GM21723 (cell line): Measurements from ENCODE around the gene NOP10.
"Not testable (repeated sequence)": the region's sequence is repeated elsewhere in the genome, so short reads cannot be mapped to it uniquely, and the experiment has no call there.

Source experiments
- ATAC-seq: cut with Tn5 transposase; IDR thresholded peaks from one replicate; pipeline ENCODE4 v1.9.1; 2021; ENCODE audit warnings: mild to moderate bottlenecking, moderate library complexity; ENCODE audit not compliant: unreplicated experiment

Gene NOP10

DNA sequence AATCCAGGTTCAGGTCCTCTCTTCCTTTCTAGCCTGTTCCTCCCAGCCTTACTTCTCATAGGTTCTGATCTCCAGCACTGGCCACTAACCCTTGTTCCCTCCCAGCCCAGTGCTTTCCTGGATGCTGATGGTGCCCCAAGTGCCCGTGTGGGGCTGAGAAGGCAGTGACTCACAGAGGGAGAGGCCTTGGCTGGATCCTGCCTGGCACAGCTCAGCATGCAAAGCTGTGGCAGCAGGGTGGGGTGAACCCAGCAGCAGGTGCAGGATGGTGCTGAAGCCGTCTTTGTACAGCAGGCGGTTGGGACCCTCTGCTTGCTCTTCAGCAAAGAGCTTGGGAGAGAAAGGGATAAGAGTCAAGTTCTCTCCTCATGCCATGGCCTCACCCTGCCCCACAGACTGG lies 16.5 kb upstream of the NOP10 start:
- no peak for ATAC-seq

DNA sequence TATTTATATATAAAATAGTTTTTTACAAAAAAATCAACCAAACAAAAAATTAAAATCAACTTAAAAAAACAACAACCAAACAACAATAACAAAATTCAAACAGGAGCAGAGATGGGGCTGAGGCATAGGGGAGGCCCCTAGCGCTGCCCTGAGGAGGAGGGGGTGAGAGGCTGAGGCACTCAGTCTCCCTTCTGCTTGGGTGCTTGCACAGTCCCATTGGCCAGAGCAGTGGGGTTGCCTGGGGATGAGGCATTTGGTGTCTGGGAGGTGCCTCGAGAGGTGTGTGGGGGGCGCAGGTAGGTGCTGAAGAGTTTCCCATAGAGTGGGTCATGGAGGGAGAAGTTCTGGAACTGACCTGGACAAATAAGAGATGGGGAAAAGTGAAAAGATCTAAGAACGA lies 16.0 kb upstream of the NOP10 start:
- no peak for ATAC-seq

DNA sequence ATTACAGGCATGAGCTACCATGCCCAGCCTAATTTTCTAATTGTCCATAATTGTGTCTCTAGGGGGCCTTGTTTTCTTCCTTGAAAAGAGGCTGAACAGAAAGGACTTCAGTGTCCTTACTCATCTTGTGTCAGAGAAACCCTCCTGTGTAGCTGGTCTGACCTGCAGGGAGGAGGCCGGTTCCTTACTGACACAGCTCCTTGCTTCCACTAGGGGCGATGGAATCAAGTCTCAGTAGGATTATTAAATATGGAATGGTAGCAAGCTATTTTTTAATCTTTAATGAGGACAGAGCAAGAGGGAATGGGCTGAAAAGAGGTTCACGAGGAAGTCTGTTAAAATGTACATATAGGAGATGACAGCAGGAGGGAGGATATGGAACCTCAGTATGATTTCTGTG lies 15.4 kb upstream of the NOP10 start:
- ATAC-seq = no peak

DNA sequence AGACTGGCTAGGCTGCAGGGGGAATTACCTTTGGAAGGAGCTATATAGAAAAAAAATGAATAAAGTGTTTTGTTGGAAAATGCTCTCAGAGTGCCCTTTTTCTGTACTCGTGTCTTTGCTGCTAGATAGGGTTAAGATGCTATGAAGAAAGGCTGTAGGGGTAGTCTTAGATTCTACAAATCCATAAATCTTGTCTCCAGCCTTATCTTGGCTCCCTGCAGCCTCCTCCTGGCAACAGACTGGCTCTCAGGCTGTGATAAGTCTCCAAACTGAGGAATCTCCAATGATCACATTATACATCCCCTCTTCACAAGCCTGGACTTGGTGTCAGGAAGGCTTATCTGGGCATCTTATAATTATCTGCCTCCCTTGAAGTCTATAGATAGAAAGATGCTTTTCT lies 14.7 kb upstream of the NOP10 start:
- no peak for ATAC-seq

DNA sequence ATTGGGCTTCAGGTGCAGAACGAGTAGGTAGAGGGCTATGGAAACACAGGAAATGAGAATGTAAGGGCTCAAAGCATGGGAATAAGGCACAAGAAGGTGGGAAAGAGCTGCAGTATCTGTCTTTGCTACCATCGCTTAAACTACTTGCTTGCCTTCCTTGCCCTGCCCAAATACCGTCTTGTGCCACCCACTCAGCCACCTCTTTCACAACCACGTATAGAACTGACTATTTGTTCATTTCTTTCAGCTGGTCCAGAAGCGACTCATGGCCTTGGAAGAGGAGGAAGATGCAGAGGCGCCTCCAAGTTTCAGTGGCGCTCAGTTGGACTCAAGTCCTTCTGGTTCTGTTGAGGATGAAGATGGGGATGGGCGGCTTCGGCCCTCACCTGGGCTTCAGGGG lies 12.3 kb upstream of the NOP10 start:
- ATAC-seq = no peak

DNA sequence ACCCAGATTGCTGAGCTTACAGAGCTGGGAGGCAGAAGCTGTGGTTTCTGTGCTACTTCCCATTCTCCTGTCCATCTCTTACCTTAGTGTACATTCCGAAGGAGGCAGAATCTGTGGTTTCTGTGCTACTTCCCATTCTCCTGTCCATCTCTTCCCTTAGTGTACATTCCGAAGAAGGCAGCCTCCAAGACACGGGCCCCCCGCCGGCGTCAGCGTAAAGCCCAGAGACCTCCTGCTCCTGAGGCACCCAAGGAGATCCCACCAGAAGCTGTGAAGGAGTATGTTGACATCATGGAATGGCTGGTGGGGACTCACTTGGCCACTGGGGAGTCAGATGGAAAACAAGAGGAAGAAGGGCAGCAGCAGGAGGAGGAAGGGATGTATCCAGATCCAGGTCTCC lies 11.3 kb upstream of the NOP10 start:
- ATAC-seq = no peak

DNA sequence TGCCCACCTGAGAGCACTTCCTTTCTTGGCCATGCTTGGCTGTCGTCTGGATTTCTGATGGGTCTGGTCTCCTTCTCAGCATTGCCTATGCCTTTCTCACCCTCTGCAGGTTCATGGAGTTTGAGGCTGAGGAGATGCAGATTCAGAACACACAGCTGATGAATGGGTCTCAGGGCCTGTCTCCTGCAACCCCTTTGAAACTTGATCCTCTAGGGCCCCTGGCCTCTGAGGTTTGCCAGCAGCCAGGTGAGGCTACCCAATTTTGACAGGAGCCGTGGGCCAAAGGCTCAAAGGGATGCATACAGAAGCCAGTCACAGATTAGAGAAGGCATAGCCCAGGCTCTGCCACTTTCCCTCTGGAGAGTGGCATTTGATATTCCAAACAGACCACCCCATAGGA lies 10.7 kb upstream of the NOP10 start:
- no peak for ATAC-seq

DNA sequence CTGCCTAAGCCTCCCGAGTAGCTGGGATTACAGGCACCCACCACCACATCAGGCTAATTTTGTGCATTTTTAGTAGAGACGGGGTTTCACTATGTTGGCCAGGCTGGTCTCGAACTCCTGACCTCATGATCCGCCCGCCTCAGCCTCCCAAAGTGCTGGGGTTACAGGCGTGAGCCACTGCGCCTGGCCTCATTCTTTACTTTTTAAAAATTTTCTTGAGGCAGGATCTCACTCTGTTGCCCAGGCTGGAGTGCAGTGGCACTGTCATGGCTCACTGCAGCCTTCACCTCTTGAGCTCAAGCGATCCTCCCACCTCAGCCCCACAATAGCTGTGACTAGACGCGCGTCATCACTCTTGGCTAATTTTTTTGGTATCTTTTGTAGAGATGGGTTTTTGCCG lies 10.1 kb upstream of the NOP10 start:
- not testable (repeated sequence) for ATAC-seq

DNA sequence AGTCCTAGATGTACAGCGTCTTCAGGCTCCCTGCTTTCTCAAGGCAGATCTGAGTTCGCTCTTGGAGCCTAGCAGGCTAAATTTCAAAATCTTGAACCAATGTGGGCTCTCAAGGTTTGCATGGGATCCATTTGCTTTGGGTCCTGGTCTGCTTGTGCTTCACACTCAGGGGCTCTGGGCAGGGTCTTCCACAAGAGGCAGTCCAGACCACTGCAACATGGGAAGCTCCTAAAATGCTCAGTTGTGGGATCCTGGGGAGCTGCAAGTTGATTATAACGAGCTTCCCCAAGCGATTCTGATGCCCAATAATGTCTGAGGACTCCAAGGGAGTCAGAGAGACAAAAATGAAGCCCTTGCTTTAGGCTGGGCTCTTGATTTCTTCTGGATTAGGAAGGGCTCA lies 6.8 kb upstream of the NOP10 start:
- ATAC-seq = no peak

DNA sequence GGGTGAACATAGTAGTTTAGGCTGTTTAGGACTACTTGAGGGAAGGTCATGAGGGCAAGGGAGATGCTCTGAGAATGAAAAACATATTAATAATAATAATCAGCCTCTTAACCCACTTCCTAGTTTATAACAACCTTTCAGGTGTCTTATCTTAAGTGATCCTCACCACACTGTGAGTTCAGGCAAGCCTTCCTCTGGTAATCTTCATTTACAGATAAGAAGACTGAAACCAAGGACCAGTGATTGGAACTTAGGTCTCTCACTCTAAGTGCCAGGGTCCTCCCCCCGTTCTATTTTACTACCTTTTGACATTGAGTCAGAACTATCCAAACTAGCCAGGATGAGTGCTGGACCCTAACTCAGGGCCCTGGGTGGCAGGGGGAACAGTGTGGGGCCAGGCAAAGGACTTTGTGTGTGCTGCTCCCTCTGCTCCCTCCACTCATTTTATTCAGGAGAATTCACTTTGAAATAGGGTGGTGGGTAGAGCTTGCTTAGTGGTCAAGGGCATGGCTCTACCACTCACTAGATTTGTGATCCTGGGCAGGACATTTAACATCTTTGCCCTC lies 5.9 kb upstream of the NOP10 start:
- ATAC-seq = no peak

DNA sequence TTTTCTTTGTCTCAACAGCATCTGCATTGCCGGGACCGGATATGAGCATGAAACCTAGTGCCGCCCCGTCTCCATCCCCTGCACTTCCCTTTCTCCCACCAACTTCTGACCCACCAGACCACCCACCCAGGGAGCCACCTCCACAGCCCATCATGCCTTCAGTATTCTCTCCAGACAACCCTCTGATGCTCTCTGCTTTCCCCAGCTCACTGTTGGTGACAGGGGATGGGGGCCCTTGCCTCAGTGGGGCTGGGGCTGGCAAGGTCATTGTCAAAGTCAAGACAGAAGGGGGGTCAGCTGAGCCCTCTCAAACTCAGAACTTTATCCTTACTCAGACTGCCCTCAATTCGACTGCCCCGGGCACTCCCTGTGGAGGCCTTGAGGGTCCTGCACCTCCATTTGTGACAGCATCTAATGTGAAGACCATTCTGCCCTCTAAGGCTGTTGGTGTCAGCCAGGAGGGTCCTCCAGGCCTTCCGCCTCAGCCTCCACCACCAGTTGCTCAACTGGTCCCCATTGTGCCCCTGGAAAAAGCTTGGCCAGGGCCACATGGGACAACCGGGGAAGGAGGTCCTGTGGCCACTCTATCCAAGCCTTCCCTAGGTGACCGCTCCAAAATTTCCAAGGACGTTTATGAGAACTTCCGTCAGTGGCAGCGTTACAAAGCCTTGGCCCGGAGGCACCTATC lies 5.2 kb upstream of the NOP10 start:
- ATAC-seq = no peak

DNA sequence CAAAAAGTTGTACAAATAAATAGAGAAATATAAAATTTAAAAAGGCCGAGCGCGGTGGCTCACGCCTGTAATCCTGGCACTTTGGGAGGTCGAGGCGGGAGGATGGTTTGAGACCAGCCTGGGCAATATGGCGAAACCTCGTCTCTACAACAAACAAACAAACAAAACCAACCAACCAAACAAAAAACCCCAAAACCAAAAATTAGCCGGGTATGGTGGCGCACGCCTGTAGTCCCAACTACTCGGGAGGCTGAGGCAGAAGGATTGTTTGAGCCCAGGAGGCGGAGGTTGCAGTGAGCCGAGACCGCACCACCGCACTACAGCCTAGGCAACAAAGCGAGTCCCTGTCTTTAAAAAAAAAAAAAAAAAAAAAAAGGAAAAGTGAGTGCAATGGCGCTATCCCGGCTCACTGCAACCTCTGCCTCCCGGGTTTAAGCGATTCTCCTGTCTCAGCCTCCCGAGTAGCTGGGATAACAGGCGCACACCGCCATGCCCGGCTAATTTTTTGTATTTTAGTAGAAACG lies 661 bp downstream of the NOP10 start:
- ATAC-seq = not testable (repeated sequence)

DNA sequence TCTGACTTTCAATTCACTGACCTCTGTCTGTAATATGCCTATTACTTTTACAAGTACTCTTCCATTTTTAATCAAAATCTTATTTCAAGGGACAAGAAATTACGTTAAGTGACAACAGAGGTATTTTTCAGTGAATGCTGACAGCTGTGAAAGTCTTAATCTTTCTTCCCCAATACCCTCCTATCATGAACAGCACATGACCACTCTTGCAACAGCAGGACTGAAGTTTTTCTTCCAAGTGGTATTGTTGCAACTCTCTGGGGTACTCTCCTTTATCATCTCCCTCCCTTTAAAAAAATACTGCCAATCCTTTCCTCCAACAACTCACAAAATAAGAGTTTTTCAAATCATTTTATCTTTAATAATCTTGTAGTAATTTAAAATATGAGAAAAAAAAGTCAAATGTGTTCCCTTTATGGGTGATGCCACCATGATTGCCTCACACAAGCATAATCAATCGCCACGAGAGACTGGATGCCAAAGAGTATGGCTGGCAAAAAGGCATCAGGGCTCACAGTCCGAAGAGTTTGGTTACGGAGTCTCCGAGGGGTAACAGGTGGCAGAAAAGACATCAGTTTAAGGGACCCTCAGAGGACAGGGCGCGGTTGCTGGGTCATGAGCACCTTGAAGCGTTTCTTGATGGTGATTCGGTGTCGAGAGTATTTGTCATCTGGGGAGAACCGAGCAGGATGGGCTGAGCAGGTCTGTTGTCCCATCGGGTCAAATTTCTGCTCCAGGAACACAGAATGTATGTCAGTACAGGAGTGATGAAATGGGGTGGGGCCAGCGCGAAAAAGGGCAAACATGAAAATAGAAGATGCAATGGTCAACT lies 1.3 kb downstream of the NOP10 start:
- no peak for ATAC-seq

DNA sequence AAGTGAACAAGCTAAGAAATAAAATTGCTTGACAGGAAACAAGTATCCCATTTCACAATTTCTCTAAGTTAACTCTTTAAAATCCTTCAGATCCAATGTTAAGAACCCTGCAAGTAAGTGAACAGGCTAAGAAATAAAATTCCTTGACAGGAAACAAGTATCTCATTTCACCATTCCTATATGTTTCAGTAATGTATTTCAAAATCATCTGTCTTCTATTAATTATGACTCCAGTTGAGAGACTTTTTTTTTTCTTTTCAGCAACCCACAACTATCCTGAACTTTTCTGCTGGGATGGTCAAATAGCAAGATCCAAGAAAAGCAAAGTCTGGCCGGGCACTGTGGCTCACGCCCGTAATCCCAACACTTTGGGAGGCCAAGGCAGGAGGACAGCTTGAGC lies 3.0 kb downstream of the NOP10 start:
- no peak for ATAC-seq

DNA sequence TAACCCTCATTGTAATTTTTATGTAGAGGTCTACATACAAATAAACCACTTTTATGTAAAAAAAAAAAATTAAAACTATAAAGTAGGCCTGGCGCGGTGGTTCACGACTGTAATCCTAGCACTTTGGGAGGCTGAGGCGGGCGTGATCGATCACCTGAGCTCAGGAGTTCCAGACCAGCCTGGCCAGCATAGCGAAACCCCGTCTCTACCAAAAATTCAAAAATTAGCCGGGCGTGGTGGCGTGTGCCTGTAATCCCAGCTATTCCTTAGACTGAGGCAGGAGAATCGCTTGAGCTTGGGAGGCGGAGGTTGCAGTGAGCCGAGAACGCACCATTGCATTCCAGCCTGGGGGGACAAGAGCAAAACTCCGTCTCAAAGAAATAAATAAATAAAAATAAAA lies 4.6 kb downstream of the NOP10 start:
- ATAC-seq = no peak

DNA sequence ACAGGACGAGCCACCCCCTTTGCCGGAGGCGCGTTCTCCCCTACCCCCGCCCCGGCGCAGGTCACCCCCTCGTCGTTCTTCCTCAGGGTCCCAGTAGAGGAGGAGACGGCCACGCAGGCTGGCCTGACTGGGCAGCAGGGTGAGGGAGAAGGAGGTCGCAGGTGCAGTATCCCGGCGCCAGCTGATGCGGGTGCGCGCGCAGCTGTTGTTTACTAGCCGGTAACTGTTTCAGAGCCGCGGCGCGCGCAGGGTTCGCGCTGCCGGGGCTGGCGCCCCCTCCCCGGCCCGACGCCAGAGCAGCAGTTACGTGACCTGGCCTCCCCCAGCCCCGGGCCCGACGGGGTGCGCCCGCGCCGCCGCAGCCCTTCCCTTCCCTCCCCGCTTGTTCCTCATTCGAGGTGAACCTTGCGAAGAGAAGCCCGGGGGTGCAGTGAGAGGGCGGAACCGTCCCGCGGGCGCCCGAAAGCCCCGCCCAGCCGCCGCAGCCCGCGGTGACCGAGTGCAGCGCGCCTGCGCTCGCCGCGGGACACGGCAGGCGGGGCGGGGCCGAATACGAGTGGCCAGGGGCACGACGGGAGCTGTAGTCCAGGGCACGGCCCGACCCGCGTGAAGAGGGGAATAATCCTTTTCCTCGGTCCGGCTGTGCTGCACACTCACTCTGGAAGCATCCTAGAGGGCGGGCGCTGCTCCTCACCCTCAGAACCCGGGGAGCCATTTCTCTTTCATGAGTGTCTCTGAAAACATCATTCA lies 5.2 kb downstream of the NOP10 start, which contains the start of gene SLC12A6:
SLC12A6 (minus strand) TSS at position 225 of the 750 bp plus-strand sequence. CDS start 1,101 bp downstream, outside the sequence.
- ATAC-seq = peak; percentile 66

DNA sequence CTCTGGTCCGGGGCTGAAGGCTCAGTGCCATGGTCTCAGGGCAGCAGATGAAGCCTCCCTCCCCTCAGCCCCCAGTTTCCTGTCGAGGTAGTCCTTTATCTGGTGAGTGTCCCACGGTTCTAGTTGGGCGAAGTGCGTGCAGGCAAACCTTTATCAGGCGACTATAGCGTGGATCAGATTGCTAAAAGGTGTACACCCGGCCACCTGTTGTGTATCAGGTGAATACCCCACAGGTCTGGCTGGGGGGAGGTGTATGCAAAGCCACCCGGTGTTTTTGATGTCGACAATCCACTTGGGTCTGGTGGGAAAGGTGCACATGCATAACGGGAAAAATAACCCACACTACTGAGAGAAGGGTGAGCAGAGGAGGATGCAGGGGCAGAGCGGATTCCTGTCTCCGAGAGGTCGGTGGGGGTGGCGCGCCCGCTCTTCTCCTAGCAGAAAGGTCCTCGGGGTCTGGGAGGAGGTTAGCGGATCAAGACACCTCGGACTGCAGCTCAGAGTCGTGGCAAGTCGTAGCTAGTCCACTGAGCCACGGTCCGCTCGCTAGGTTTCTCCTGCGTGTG lies 5.9 kb downstream of the NOP10 start:
- ATAC-seq = peak; percentile 9

DNA sequence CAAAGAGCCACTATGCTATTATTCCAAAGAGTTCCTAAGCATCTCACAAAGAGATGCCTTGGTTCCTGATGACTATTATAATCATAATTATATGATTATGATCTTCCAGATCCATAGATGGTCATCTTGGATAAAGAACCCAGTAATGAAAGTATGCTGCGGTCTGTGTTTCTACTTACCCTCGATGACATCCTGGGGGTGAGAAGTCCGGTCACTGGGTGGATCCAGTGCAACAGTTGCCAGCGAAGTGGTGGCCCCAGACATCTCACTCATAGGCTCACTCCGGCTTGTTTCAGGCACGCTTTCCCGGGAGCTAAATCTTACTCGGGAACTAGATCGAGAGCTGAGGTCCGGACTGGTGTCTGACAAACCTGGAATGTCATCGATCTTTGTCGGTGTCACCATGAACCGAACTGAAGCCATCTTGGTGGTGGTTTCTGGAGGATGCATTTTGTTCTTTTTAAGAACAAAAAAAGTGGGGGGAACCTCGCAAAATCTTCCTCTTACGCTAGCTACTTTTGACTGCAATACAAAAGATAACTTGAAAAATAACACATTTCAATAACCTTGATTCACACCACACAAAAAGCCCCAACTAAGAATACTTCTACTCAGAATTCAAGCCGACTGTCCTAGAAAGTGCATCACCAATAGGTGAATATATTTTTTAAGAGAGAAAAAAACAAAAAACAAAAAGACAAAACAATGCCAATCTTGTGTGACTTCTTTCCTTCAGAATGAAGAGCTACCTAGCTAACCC lies 6.5 kb downstream of the NOP10 start:
- ATAC-seq = no peak

DNA sequence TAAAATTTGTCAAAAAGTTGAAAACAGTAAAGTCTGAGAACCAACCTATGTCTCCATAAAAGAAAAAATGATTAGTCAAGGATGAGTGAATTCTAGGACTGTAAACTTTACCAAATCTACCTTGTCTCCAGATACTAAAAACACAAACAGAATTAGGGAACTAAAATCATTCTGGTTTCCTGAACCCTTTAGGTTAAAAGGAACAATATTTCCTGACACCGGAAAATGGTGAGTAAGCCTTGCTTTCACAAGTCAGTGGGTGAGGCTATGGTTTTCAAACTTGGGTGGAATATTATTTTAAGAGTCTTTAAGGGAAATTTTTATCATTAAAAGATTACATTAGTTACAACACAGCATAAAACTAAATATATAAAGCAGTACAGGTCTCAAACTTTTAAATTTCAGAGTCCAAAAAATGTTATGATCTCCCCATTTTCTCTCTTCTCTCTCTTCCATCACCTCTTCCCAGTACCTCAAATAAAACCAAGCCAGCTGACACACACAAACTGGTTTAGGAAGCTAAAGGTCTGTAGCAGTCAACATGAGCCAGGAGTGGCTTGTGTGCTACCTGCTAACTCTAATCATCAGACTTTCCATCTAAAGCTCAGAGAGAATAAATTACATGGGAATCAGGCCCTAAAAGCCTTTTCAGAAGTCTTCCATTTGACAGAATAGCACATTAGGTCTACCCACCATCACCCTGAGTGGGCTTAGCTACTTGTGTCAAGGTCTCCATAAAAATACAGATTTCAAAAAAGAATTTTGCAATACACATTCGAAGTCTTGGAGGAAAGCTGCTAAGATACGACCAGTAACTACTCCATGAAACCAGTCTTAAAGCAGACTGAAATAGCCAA lies 7.5 kb downstream of the NOP10 start:
- no peak for ATAC-seq
